ENCODE data around the gene ABCC11.

ABCC11 gene

DNA sequence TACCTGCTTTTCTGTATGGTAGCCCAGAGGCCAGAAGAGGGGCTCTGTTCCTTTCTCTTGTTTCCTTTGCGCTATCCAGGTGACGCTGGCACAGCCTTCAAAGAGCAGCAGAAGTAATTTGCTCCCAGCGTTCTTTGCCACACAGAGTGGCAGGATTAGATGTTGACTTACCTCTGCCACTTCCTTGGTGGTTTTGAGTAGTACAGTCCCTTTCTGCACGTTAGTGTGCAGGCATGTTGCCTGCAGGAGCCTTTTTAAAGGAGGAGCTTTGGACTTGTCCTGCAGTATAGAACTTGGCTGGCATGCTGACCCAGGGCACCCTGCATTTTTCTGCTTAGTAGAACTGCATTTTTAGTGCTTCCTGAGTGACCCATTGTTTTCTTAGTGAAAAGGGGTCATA, at the start of gene ABCC11:
Gene ABCC11 (minus strand): TSS at position 229 of the 400 bp plus-strand sequence. CDS start 15,618 bp downstream, outside the sequence.
- DNase-seq = no peak

DNA sequence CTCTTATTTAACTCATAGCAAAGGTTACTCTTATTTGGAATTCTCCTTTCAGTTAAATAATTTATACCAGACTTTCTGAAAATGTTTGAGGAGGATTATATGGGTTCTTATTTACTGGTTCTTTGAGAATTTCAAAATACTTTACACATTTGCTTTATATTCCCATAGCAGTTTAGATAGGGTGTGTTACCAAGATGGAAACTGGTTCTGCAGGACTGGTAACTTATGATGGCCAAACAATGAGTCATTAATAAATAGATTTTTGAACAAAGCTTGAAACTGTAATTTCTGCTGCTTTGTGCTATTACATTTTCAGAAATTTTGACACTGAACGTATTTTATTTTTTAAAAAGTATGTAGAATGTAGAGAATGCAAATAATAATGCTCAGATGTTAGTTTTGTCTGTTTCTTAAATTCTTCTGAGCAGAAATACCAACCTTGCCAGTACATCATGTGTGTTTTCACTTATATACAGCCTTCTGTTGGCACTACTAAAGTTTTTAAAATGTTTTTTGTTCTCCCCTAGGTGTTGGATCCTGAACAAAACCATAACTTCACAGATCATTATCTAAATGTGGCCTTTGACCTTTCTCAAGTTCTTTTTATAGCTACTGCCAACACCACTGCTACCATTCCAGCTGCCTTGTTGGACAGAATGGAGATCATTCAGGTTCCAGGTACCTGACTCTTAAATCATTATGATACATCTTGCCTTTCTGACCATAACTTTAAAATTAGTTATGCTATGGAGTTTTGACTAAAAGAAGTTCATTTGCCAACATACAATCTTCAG, 48.3 kb upstream of the ABCC11 start:
- no peak for DNase-seq

DNA sequence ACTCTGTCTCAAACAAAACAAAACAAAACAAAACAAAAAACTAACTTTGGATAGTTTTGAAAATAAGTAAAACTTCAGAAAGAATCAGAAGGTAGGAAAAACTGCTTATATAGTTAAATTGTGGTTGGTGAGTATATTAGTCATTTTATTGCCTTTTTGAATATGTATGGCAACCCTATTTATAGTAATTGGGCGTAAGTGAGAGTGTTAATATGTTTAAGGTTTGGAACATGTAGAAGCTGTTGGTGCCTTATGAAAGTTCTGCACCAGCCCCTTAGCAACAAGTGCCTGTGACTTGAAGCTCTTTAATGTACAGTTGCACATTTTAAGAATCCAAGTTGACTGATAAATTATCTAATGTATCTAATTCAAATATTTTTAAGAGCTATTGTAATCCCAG, 47.4 kb upstream of the ABCC11 start:
- DNase-seq = no peak

DNA sequence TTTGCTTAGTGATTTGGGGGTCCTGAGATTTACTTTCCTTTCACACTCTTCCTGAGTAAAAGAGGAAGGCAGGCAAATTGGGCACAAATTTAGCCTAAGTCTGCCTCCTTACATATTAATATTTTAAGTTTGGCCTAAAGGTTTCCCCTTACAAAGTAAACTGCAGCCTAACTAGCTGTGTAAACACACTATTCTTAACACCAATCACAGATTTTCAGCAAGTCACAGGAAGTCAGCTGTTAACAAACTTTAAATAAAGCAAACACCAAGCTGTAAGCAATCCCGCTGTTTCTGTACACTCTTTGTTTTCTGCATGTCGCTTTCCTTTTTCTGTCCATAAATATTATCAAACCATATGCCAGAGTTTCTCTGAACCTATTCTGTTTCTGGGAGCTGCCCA, 45.1 kb upstream of the ABCC11 start:
- DNase-seq = no peak

DNA sequence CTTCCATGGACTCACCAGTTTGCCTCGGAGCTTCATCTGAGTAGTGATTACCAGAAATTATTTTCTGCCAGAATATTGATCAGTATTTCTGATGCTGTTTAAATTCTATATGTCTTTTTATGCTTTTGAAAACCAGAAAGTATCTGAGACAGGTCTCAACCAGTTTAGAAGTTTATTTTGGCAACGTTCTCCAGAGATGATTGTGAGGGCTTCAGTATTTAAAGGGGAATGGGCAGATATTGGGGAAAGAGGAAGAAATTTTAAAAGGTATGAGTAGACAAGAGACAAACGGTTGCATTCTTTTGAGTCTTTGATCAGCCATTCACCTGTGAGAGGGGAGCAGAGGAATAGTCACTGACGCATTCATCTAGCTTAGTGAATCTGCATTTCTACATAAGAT, 44.4 kb upstream of the ABCC11 start:
- no peak for DNase-seq

DNA sequence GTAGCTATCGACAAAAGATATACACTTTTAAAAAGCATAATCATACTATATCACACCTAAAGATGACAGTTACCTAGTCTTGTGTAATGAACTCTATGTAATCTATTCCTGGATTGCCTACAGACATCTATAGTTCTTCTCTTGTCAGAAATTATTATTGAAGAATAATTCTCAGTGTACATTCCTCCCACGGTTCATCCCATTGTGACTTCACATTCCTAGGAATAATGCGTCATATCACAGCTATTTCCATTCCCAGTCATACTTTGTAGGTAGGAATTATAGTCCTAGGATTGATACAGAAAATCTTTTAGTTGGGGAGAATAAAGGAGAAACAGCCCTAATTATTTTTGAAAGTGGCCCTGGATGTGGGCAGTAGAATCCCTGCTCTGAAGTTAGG, 44.0 kb upstream of the ABCC11 start:
- no peak for DNase-seq

DNA sequence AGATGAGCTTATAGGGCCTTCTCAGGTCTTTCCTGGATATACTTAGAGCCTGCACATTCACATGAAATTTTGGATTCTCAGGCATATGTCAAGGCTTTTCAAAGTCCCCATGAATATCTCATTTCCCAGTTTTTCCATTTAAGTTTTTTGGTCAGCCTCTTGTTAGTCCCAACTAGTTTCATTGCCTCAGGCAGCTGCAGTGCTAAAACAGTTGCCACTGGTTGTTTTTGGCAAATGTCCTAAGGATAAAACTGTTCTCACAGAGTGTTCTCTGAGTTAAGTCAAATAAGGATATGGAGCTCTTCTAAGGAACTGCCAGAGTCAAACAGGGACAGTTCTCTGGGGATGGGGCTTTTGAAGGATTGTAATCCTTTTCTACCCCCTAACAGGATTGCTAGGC, 39.9 kb upstream of the ABCC11 start:
- no peak for DNase-seq

DNA sequence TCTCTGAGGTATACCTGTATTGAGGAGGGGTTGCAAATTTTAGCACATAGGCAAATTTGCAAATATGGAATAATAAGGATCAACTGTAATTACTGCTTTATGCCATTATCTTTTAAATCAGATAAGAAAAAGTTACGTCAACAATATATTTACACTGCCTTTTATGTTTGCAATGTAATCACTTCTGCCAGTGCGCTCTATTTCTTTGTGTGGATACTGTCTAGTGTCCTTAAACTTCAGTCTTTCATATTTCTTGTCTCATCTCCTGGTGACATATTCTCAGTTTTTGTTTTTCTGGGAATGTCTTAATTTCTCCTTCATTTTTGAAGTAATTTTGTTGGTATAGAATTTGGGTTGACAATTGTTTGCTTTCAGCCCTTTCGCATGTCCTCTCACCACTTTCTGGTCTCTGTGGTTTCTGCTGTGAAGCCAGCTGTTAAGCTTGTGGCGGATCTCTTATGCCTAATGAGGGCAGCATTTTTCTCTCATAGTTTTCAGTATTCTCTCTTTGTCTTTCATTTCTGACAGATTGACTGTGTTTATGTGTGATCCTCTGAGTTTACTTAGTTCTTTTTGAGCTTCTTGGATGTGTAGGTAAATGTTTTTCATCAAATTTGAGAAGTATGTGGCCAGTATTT, 37.6 kb upstream of the ABCC11 start:
- no peak for DNase-seq

DNA sequence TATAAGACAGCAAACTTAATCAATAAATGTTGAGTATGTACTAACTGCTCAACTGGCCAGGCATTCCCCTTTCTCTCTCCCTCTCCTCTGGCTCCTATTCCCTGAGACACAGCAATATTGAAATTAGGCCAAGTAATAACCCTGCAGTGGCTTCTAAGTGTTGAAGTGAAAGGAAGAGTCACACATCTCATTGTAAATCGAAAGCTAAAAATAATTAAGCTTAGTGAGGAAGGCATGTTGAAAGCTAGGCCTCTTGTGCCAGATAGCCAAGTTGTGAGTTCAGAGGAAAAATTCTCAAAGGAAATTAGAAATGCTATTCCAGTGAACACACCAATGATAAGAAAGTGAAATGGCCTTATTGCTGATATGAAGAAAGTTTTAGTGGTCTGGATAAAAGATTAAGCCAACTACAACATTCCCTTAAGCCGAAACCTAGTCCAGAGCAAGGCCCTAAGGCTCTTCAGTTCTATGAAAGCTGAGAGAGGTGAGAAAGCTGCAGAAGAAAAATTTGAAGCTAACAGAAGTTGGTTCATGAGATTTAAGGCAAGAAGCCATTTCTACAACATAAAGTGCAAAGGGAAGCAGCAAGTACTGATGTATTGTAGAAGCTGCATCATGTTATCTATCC, 35.4 kb upstream of the ABCC11 start:
- no peak for DNase-seq

DNA sequence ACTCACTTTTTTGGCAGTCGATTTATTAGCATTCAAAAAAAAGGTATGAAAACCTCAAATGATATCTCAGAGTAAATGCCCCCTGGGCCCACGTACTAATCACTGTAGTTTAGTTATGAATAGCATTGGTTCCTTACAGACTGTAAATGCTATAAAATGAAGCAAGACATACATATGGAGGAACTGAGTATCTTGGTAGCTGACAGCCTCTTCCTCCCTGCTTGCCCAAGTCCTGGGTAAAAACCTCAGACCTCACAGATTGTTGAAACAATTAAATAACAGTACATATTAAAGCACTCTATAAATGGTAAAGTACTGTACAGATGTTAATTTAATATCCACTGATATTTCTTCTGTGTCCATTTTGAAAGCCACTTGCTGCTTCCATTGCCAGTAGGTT, 33.2 kb upstream of the ABCC11 start:
- no peak for DNase-seq

DNA sequence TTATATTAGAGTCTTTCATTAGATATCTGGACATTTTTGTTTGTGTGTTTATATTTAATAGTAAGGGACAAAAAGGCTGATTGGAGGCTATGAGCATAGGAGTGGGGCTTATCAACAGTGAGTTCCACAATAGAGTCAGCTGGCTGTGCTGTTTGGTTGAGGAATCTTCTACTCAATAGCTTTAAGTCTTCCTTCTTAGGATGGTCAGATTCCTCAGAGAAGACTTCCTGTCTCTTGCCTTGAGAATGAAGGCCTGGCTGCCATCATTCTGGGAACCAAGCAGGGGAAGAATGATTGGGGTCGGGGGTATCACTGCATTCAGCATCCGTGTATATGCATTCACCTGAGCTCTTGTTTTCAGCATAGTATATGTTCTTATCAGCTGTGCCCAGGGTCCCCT, 31.9 kb upstream of the ABCC11 start:
- DNase-seq = no peak

DNA sequence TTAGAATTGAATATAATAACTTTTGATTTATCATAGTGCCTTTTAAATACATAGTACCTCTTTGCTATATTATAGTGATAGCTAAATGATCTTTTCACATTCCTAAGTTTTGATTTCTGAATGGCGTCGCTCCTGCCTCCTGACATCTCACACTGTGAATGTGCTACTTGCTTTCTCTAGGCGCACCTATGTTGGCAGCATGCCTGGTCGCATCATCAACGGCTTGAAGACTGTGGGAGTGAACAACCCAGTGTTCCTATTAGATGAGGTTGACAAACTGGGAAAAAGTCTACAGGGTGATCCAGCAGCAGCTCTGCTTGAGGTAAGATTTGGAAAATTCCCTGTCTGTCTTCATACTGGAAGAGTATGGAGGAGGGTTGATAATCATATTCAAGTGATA, 29.8 kb upstream of the ABCC11 start:
- DNase-seq = no peak

DNA sequence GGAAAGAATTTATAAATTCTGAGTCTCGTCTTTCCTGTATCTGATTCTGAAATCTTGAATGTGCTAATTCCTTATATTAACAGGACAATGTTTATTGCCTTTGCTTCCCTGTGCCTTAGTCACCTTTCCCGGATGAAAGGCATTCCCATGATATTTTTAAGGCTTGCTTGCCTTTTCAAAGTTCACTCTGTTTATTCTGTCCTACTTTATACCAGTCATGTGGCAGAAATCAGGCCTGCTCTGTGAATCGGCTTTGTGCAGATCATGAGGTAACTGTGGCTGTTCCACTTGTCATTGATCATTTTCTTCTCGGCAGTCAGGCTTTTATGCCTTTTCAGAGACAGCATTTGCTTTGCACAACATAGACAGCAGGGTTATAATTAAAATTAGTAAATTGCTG, 28.8 kb upstream of the ABCC11 start:
- no peak for DNase-seq

DNA sequence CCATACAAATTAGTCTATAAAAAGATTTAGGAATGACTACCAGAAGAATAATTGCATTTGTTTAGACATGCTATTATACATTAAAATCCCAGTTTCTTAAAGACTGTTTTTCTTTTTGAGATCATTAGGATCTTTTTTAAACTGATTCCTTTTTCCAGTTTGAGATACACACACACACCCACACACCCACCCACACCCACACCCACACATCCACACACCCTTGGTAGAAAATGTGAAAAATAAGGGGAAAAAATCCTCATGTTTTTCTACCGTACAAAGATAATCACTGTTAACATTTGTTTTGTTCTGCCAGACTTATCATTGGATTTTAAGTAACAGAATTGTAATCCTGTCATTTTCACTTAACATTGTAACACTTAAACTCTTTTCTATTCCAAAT, 27.1 kb upstream of the ABCC11 start:
- DNase-seq = no peak

DNA sequence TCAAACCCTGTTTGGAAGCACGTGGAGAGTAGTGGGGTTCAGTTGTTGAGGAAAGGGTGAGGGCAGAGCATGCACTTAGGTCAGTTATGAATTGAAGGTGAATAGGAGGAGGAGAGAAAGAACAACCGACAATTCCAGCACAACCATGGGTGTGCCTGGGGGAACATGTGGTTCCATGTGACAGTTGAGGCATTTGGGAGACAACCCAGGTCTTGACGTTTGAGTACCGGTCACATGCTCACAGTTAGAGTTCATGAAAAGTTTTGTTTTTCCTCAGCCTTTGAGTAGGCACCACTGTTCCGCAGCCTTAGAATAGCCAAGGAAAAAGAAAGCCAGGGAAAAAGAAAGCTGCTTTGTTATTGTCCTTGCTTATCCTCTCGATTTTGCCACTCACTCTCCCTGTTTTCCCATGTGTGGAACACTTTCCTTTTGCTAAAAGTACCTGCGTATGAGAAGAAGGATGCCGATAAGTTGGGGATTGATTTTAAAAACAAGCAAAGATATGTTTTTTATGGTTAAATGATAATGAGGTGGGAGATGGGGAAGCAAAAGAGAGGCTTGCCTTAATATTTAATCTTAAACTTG, 25.6 kb upstream of the ABCC11 start:
- no peak for DNase-seq

DNA sequence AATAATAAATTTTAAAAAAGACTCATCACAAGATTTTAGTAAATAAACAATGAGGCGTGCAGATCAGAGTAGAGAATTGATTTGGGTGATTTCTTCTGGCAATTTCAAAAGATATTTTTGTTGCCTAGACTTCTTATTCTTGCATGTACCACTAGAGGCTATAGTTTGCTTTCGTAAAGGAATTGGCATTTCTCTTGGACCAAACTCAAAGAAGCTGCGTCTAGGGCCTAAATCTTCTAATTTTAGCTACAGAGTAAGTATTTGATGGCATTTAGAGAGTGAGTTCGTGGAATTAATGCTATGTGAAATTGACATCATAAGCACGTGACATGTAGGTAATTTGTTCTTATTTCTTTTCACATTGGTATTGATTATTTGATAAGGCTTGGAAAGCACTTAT, 24.4 kb upstream of the ABCC11 start:
- DNase-seq = no peak

DNA sequence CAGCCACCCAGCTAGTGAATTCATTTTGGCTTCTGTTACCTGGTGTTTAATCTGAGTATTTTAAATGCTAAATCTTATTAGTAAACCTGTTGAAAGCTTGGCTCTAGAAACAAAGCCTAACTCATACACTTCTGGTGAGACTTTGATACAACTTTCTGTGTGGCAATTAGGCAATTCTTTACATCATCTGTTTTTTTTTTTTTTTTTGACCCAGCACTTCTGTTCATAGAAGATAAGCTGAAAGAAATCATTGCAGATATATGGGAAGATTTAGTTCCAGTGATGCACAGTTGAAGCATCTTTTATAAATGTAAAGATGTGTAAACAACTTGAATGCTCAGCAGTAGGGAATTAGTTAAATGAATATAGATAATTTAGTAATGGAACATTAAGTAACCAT, 21.7 kb upstream of the ABCC11 start:
- DNase-seq = no peak

DNA sequence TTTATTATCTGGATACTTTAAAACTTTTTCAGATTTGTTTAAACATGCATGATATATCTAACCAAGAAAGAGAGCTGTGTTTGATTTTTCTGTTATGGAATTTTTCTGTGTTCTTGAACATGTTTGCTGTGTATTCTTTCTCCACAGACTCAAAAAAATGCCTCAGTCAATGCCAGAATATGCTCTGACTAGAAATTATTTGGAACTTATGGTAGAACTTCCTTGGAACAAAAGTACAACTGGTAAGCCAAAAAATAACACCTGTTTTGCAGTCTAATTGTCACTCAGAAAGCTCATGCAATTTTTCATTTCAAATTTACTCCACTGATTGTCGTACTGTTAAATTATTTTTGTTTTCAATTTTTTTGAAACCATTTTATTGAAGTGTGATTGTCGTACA, 15.3 kb upstream of the ABCC11 start:
- DNase-seq = no peak

DNA sequence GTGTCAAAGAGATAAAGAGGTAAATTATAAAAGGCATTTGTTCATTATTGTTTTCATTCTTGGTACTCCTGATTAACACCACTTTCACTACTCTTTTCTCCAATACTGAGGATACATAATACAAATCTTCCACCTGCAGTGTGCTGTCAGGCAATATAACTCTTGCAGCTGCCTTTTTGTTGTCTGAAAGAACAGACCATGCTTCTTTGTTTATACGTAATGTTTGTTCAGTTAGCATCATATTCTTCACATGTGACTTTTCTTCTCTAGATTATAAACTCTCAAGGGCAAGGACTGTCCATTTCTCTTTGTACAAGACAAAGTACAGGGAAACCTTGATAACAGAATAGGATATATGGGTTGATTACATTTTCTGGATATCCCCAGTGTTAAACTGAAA, 14.2 kb upstream of the ABCC11 start:
- DNase-seq = no peak

DNA sequence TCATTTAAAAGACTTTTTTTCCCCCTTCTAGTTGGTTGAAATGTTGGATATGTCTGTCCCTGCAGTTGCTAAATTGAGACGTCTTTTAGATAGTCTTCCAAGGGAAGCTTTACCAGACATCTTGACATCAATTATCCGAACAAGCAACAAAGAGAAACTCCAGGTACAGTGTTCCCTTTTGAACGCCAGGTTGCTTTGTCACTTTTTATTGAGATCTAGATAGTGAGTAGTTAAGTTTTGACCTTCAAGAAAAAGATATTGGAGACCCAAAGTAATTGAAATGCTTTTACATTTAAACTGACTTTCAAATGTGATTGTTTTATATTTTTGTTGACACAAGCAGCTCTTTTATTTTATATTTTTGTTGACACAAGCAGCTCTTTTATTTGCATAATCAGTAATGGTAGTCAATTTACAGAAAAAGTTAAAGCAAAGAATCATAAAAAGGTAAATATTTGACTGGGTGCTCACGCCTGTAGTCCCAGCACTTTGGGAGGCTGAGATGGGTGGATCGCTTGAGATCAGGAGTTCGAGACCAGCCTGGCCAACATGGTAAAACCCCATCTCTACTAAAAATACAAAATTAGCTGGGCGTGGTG, 9.3 kb upstream of the ABCC11 start:
- DNase-seq = no peak

DNA sequence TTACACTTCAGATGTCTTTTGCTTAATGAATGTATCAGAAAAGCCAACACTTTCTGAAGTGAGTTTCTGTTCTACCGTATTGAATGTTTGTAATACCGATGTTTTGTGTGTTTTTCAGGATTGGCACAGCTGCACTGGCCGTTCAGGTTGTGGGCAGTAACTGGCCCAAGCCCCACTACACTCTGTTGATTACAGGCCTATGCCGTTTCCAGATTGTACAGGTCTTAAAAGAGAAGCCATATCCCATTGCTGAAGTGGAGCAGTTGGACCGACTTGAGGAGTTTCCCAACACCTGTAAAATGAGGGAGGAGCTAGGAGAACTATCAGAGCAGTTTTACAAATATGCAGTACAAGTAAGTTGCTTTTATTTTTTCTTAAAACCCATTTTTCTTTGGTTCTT, 4.7 kb upstream of the ABCC11 start:
- DNase-seq = no peak

DNA sequence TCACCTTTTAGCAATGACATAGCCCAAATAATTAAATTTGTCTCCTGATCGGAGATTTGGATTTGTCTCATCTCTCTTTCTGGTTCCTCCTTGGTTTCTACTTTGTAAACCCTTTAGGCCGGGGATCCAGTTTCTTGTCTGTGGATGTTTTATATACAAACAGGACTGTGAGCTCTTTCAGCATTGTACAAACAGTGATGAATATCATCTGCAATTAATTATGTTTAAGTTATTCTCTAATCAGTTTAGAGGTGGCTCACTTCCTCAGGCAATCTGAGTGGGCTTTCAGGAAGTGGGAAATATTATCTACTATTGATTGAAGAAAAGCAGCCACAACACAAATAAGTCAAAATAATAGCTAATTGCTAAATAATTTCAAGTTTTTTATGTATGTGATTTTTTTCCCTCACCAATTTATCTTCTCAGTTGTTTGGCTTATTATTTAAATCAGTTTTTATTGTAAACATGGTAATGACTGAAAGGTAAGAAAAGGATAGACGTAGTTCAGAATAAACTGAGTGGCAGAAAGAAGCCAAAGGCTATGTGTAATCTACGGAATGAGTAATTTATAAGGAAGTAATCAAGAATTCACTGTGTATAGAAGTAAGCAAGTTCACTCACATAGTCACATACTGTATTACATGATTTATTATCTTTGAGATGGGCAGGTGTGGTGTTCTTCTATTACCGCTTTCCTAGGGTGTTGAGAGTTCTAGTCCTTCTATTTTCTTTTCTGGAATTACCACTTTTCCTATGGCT, 3.4 kb upstream of the ABCC11 start:
- no peak for DNase-seq

DNA sequence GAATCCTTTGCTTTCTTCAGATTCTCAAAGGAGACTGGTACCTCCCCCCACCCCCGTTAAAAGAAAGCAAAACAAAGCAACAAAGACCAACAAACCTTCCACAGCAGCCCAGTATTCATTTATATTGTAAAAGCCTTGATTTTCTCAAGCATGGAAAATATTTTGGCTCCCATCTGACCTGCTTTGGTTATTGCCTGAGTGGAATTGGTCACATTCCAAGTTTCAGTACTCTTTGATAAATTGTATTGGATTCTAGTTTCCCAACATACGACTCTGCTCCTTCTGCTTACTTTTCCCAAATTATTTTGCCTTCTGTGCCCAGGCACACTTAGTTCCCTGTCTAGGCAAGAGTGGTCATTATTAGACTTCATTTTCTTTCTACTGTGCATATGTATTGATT, 1.3 kb downstream of the ABCC11 start:
- DNase-seq = no peak

Measured in NCI-H187 (cell line).